H9 (cell line): ENCODE results near the gene LPCAT1. TPM values are rescaled to one million over a fixed set of nuclear protein-coding genes. Genes with fewer than 3 reads are reported as not detected.

Experiments used
- DNase-seq: peaks from one replicate; pipeline ENCODE4 v3.0.0-alpha.2; 2017
- H2AFZ ChIP-seq: one replicate; pipeline ENCODE4 v1.6.1; 2013; ENCODE audit warnings: mild to moderate bottlenecking, low read length, control low read depth, moderate library complexity
- H2AK5ac ChIP-seq: 2 replicates; pipeline ENCODE4 v1.6.1; 2013; ENCODE audit warnings: low read length, control low read depth, mixed read lengths; ENCODE audit not compliant: insufficient read length
- H2BK120ac ChIP-seq: one replicate; pipeline ENCODE4 v1.6.1; 2013; ENCODE audit warnings: low read depth, mild to moderate bottlenecking, low read length, control low read depth, inconsistent platforms; ENCODE audit not compliant: poor library complexity, severe bottlenecking
- H2BK12ac ChIP-seq: 2 replicates; pipeline ENCODE4 v1.6.1; 2013; ENCODE audit warnings: low read length, control low read depth, mixed read lengths, low read depth; ENCODE audit not compliant: insufficient read length
- H2BK15ac ChIP-seq: 2 replicates; pipeline ENCODE4 v1.6.1; 2013; ENCODE audit warnings: low read depth, low read length, control low read depth
- H2BK20ac ChIP-seq: one replicate; pipeline ENCODE4 v1.6.1; 2013; ENCODE audit warnings: low read depth, mild to moderate bottlenecking, low read length, control low read depth, inconsistent platforms; ENCODE audit not compliant: poor library complexity, severe bottlenecking
- H2BK5ac ChIP-seq: 2 replicates; pipeline ENCODE4 v1.6.1; 2013; ENCODE audit warnings: low read length, control low read depth, mixed read lengths; ENCODE audit not compliant: insufficient read length
- H3K14ac ChIP-seq: 2 replicates; pipeline ENCODE4 v1.6.1; 2013; ENCODE audit warnings: low read length, control low read depth; ENCODE audit not compliant: insufficient read depth
- H3K18ac ChIP-seq: 2 replicates; pipeline ENCODE4 v1.6.1; 2013; ENCODE audit warnings: low read depth, mild to moderate bottlenecking, mixed read lengths, low read length, control low read depth; ENCODE audit not compliant: insufficient read length
- H3K23ac ChIP-seq: 2 replicates; pipeline ENCODE4 v1.6.1; 2013; ENCODE audit warnings: low read length, control low read depth, mixed read lengths, low read depth; ENCODE audit not compliant: insufficient read length
- H3K23me2 ChIP-seq: 2 replicates; pipeline ENCODE4 v1.6.1; 2013; ENCODE audit warnings: low read depth, mild to moderate bottlenecking, mixed read lengths, low read length, control low read depth; ENCODE audit not compliant: insufficient read length, poor library complexity, severe bottlenecking
- H3K27ac ChIP-seq: 2 replicates; pipeline ENCODE4 v1.5.1; 2013; ENCODE audit warnings: low read length, control low read depth, mixed read lengths, low read depth; ENCODE audit not compliant: insufficient read length
- H3K27me3 ChIP-seq: 2 replicates; pipeline ENCODE4 v1.6.1; 2013; ENCODE audit warnings: low read length, control low read depth, inconsistent platforms; ENCODE audit not compliant: insufficient read depth
- H3K4ac ChIP-seq: 2 replicates; pipeline ENCODE4 v1.6.1; 2013; ENCODE audit warnings: low read depth, mild to moderate bottlenecking, control low read depth, inconsistent platforms, low read length, moderate library complexity
- H3K4me1 ChIP-seq: 2 replicates; pipeline ENCODE4 v1.6.1; 2013; ENCODE audit warnings: low read length, control low read depth, inconsistent platforms; ENCODE audit not compliant: insufficient read depth
- H3K4me2 ChIP-seq: 2 replicates; pipeline ENCODE4 v1.6.1; 2013; ENCODE audit warnings: low read length, control low read depth, mixed read lengths; ENCODE audit not compliant: insufficient read length, insufficient read depth
- H3K56ac ChIP-seq: 2 replicates; pipeline ENCODE4 v1.6.1; 2013; ENCODE audit warnings: low read depth, mild to moderate bottlenecking, mixed read lengths, low read length, control low read depth; ENCODE audit not compliant: insufficient read length
- H3K79me1 ChIP-seq: 2 replicates; pipeline ENCODE4 v1.6.1; 2013; ENCODE audit warnings: low read depth, mild to moderate bottlenecking, moderate library complexity, low read length, control low read depth, inconsistent platforms; ENCODE audit not compliant: insufficient read depth, poor library complexity, severe bottlenecking
- H3K79me2 ChIP-seq: 2 replicates; pipeline ENCODE4 v1.6.1; 2013; ENCODE audit warnings: low read length, control low read depth, inconsistent platforms; ENCODE audit not compliant: insufficient read depth
- H3K9ac ChIP-seq: 2 replicates; pipeline ENCODE4 v1.6.1; 2013; ENCODE audit warnings: low read length, control low read depth, mixed read lengths; ENCODE audit not compliant: insufficient read length; ENCODE audit errors: extremely low read depth
- H3K9me3 ChIP-seq: one replicate; pipeline ENCODE4 v1.6.1; 2013; ENCODE audit warnings: low read depth, low read length, inconsistent platforms; ENCODE audit not compliant: control insufficient read depth
- H3T11ph ChIP-seq: one replicate; pipeline ENCODE4 v1.6.1; 2013; ENCODE audit warnings: mild to moderate bottlenecking, low read length, control low read depth, inconsistent platforms
- H4K20me1 ChIP-seq: one replicate; pipeline ENCODE4 v1.6.1; 2013; ENCODE audit not compliant: control insufficient read depth, insufficient read length, insufficient read depth
- H4K5ac ChIP-seq: 2 replicates; pipeline ENCODE4 v1.6.1; 2013; ENCODE audit warnings: low read depth, mild to moderate bottlenecking, mixed read lengths, low read length, control low read depth; ENCODE audit not compliant: insufficient read length
- H4K8ac ChIP-seq: replicated peaks from 2 replicates; pipeline ENCODE4 v1.6.1; 2013; ENCODE audit warnings: low read length, control low read depth, mixed read lengths, low read depth; ENCODE audit not compliant: insufficient read length
- H4K91ac ChIP-seq: 2 replicates; pipeline ENCODE4 v1.6.1; 2013; ENCODE audit warnings: low read depth, mild to moderate bottlenecking, moderate library complexity, mixed read lengths, low read length, control low read depth; ENCODE audit not compliant: insufficient read length
- H3K27ac Mint-ChIP-seq, 3 experiments: 2 replicates in 2 of 3; 3 replicates in 1 of 3; pipeline ENCODE4 v1.8.0; 2020 to 2021; ENCODE audit warnings: mixed read lengths in 3 of 3, mild to moderate bottlenecking in 1 of 3, moderate library complexity in 1 of 3
- H3K27me3 Mint-ChIP-seq: 2 replicates; pipeline ENCODE4 v1.8.0; 2021; ENCODE audit warnings: low read depth, mild to moderate bottlenecking, moderate library complexity, mixed read lengths
- H3K36me3 Mint-ChIP-seq, 3 experiments: 2 replicates in 2 of 3; 3 replicates in 1 of 3; pipeline ENCODE4 v1.8.0; 2020 to 2021; ENCODE audit warnings: low read depth in 3 of 3, mixed read lengths in 3 of 3; ENCODE audit not compliant: insufficient read depth in 1 of 3
- H3K4me1 Mint-ChIP-seq, 2 experiments: 2 replicates each; pipeline ENCODE4 v1.8.0; 2020; ENCODE audit warnings: mixed read lengths in 2 of 2
- H3K4me3 Mint-ChIP-seq, 2 experiments: 2 replicates in 1 of 2; 3 replicates in 1 of 2; pipeline ENCODE4 v1.8.0; 2020 to 2021; ENCODE audit warnings: mild to moderate bottlenecking in 2 of 2, mixed read lengths in 2 of 2, moderate library complexity in 1 of 2
- H3K9me3 Mint-ChIP-seq, 2 experiments: 2 replicates in 1 of 2; 3 replicates in 1 of 2; pipeline ENCODE4 v1.8.0; 2020; ENCODE audit warnings: mild to moderate bottlenecking in 2 of 2, mixed read lengths in 2 of 2, moderate library complexity in 1 of 2
- CTCF ChIP-seq: fragments of 200-600 bp; sonication (generic); conservative IDR thresholded peaks from 3 replicates; pipeline ENCODE4 v1.8.0; 2021; ENCODE audit warnings: antibody characterized with exemption, mild to moderate bottlenecking
- WGBS: extraction: QIAGEN DNeasy Blood & Tissue Kit; methylation state at CpG from one replicate; pipeline ENCODE4 v1.1.7; 2013; ENCODE audit warnings: missing lambda C conversion rate, low lambda C conversion rate, mixed read lengths; ENCODE audit not compliant: insufficient read length; ENCODE audit errors: extremely low coverage; 5-methylcytosine and 5-hydroxymethylcytosine counted together
- total RNA-seq: library from RNA; stranded (reverse); gene quantifications from 2 replicates; pipeline ENCODE4 v1.2.1, GENCODE V29; 2021

Gene LPCAT1
- total RNA-seq, 1 experiment from 2014 or later = 231 TPM

- Mint-ChIP-seq H3K4me1 (no peaks in the 10 kb centered on the region), H3K9me3 (no peaks in the 10 kb centered on the region), H3K27me3 (peaks cover 17% of the 10 kb centered on the region), H3K27ac (no peak overlapping the region; a peak in 1 of 7 replicates), H3K36me3 (no peaks in the 10 kb centered on the region), H3K4me3 (no peak overlapping the region)
- no peaks in the 10 kb centered on the region for H3K79me1 ChIP-seq
- H4K20me1 ChIP-seq = no peaks in the 10 kb centered on the region
- no peaks in the 10 kb centered on the region for H3K79me2 ChIP-seq
- WGBS = no CpG with 5 or more reads among the region's 13 CpGs
- H2BK15ac ChIP-seq = no peak overlapping the region
- no peak overlapping the region for H3K27ac ChIP-seq
- H2BK20ac ChIP-seq = no peak overlapping the region
- H2AK5ac ChIP-seq = no peak overlapping the region
- DNase-seq = no peak
- no peaks in the 10 kb centered on the region for H3K27me3 ChIP-seq
- no peak overlapping the region for H2BK12ac ChIP-seq
- H4K91ac ChIP-seq = peak overlapping the region; percentile 79
- H3K4ac ChIP-seq = no peak overlapping the region
- no peaks in the 10 kb centered on the region for H3K23me2 ChIP-seq
- no peak overlapping the region for H3K14ac ChIP-seq
- no peak overlapping the region for H3K9ac ChIP-seq
- H3K4me2 ChIP-seq = no peak overlapping the region
- no peak overlapping the region for H3K23ac ChIP-seq
- H2BK120ac ChIP-seq = no peak overlapping the region
- no peak overlapping the region for H2AFZ ChIP-seq
- no peaks in the 10 kb centered on the region for H3K4me1 ChIP-seq
- peak overlapping the region; percentile 51 for H3K18ac ChIP-seq
- no peaks in the 10 kb centered on the region for H3K9me3 ChIP-seq
- H2BK5ac ChIP-seq = no peak overlapping the region
- no peak for TF ChIP-seq CTCF
- no peak overlapping the region for H3T11ph ChIP-seq
- no peak overlapping the region for H4K5ac ChIP-seq
- H4K8ac ChIP-seq = no peak overlapping the region
- no peak overlapping the region for H3K56ac ChIP-seq
Observed at GRCh38 chr5:1538741-1539392, 15.1 kb upstream of the LPCAT1 start.
